ENCODE data around the gene OR51I1.

Gene OR51I1

GRCh38 chr11:5441414-5441813 is at the start of gene OR51I1:
TSS of gene OR51I1 (minus strand) at chr11:5441514. CDS start at chr11:5441514, 0 bp downstream.
- DNase-seq (ENCODE audit: low spot score): no peak

- no peak for DNase-seq (ENCODE audit: low spot score)
Measured at GRCh38 chr11:5489576-5490357, 48.5 kb upstream of the OR51I1 start.

- no peak for DNase-seq (ENCODE audit: low spot score)
Measured at GRCh38 chr11:5488798-5489399, 47.6 kb upstream of the OR51I1 start.

GRCh38 chr11:5488385-5488784 is 47.1 kb upstream of the OR51I1 start, which contains the start of gene OR52D1:
TSS of gene OR52D1 (plus strand) at chr11:5488685. CDS start at chr11:5488707, 22 bp downstream.
- no peak for DNase-seq (ENCODE audit: low spot score)

GRCh38 chr11:5486421-5486820 is 45.1 kb upstream of the OR51I1 start:
- no peak for DNase-seq (ENCODE audit: low spot score)

- no peak for DNase-seq (ENCODE audit: low spot score)
Measured at GRCh38 chr11:5486003-5486402, 44.7 kb upstream of the OR51I1 start.

- DNase-seq (ENCODE audit: low spot score): peak; percentile 46
Measured at GRCh38 chr11:5476186-5476819, 35.0 kb upstream of the OR51I1 start.

- no peak for DNase-seq (ENCODE audit: low spot score)
Measured at GRCh38 chr11:5473921-5474320, 32.6 kb upstream of the OR51I1 start.

GRCh38 chr11:5467527-5467926 is 26.2 kb upstream of the OR51I1 start:
- no peak for DNase-seq (ENCODE audit: low spot score)

GRCh38 chr11:5460983-5461621 is 19.8 kb upstream of the OR51I1 start:
- DNase-seq (ENCODE audit: low spot score): no peak

GRCh38 chr11:5449432-5449831 is 8.1 kb upstream of the OR51I1 start:
- no peak for DNase-seq (ENCODE audit: low spot score)

GRCh38 chr11:5449023-5449422 is 7.7 kb upstream of the OR51I1 start, which contains the start of gene OR51I2:
TSS of gene OR51I2 (plus strand) at chr11:5449323. CDS start at chr11:5453489, 4,166 bp downstream.
- DNase-seq (ENCODE audit: low spot score): no peak

GRCh38 chr11:5443835-5444393 is 2.6 kb upstream of the OR51I1 start:
- DNase-seq (ENCODE audit: low spot score): no peak

- DNase-seq (ENCODE audit: low spot score): no peak
Measured at GRCh38 chr11:5423131-5423530, 18.2 kb downstream of the OR51I1 start.

- DNase-seq (ENCODE audit: low spot score): no peak
Measured at GRCh38 chr11:5421811-5422210, 19.5 kb downstream of the OR51I1 start, which contains the start of gene OR51Q1. TSS of gene OR51Q1 (plus strand) at chr11:5422111. CDS start at chr11:5422201, 90 bp downstream.

GRCh38 chr11:5420993-5421392 is 20.3 kb downstream of the OR51I1 start:
- DNase-seq (ENCODE audit: low spot score): no peak

- DNase-seq (ENCODE audit: low spot score): no peak
Measured at GRCh38 chr11:5405173-5405572, 36.1 kb downstream of the OR51I1 start.

- DNase-seq (ENCODE audit: low spot score): no peak
Measured at GRCh38 chr11:5398936-5399335, 42.4 kb downstream of the OR51I1 start.

GRCh38 chr11:5394091-5394490 is 47.2 kb downstream of the OR51I1 start:
- DNase-seq (ENCODE audit: low spot score): no peak
